GM18507 (cell line): ENCODE results near the gene TBCEL.

ENCODE experiments used
- DNase-seq: peaks from one replicate; pipeline ENCODE4 v3.0.0; 2011; ENCODE audit warnings: low read depth; ENCODE audit not compliant: insufficient read length; ENCODE audit errors: extremely low spot score
- FAIRE-seq: peaks from 2 replicates; lab custom pipeline; 2011; peaks lifted over from hg19 to GRCh38; lab: Jason Lieb, UNC

The TBCEL gene

GRCh38 chr11:121023848-121024751, at the start of gene TBCEL:
Gene TBCEL, plus strand, starts transcription at chr11:121024102. Its CDS starts 21,589 bp downstream, at chr11:121045691.
- DNase-seq (peak; percentile 96), FAIRE-seq (peak; percentile 93)

GRCh38 chr11:120974466-120974865, 49.4 kb upstream of the TBCEL start:
- DNase-seq (no peak), FAIRE-seq (no peak)

GRCh38 chr11:120974965-120975364, 48.9 kb upstream of the TBCEL start:
- FAIRE-seq (no peak), DNase-seq (no peak)

GRCh38 chr11:120977266-120978137, 46.4 kb upstream of the TBCEL start:
- DNase-seq: no peak
- no peak for FAIRE-seq

GRCh38 chr11:120978701-120979100, 45.2 kb upstream of the TBCEL start:
- DNase-seq (no peak), FAIRE-seq (no peak)

GRCh38 chr11:120985718-120986569, 38.0 kb upstream of the TBCEL start:
- DNase-seq (peak; percentile 8), FAIRE-seq (no peak)

GRCh38 chr11:120988603-120989002, 35.3 kb upstream of the TBCEL start:
- DNase-seq: no peak
- FAIRE-seq: no peak

- DNase-seq (no peak), FAIRE-seq (no peak)
Measured at GRCh38 chr11:120991830-120992686, 31.8 kb upstream of the TBCEL start.

GRCh38 chr11:120994091-120994859, 29.6 kb upstream of the TBCEL start:
- FAIRE-seq (no peak), DNase-seq (no peak)

- DNase-seq (no peak), FAIRE-seq (no peak)
Measured at GRCh38 chr11:120995184-120995583, 28.7 kb upstream of the TBCEL start.

GRCh38 chr11:120996973-120997372, 26.9 kb upstream of the TBCEL start:
- FAIRE-seq: no peak
- no peak for DNase-seq

- no peak for FAIRE-seq
Measured at GRCh38 chr11:120998581-120998980, 25.3 kb upstream of the TBCEL start.

GRCh38 chr11:121004206-121004840, 19.6 kb upstream of the TBCEL start:
- FAIRE-seq (no peak), DNase-seq (no peak)

More at GRCh38 chr11:120998581-120998980, 25.3 kb upstream of the TBCEL start:
- no peak for DNase-seq

- DNase-seq: no peak
- FAIRE-seq: no peak
Measured at GRCh38 chr11:121006922-121007321, 17.0 kb upstream of the TBCEL start.

GRCh38 chr11:121008551-121008950, 15.4 kb upstream of the TBCEL start:
- no peak for FAIRE-seq
- no peak for DNase-seq

- no peak for FAIRE-seq
- no peak for DNase-seq
Measured at GRCh38 chr11:121012091-121012490, 11.8 kb upstream of the TBCEL start.

- FAIRE-seq (no peak), DNase-seq (no peak)
Measured at GRCh38 chr11:121018746-121019145, 5.2 kb upstream of the TBCEL start.
